ENCODE data around the gene CNTN5.

CNTN5 gene

DNA sequence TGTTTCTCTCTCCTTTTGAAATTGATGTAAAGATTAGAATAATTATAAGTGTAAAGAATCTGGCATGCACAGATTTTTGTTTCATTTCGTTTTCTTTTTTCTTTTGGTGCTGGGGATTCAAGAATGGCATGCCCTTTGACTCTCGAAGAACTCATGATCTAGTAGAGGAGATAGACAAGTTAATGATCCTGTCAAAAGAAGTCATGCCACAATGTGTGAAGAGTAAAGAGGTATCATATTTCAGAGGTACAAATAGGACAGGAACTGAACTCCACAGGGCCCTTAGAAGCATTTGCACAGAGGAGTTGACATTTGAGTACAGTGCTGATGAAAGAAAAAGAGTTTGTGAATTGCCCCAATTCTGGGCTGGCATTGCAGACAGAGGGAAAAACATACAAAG lies 958.3 kb downstream of the CNTN5 start:
- DNase-seq = no peak

GRCh38 chr11:99987821-99988470 lies 967.2 kb downstream of the CNTN5 start:
- DNase-seq = no peak

GRCh38 chr11:99988471-99988837 lies 967.7 kb downstream of the CNTN5 start:
- DNase-seq = no peak

DNA sequence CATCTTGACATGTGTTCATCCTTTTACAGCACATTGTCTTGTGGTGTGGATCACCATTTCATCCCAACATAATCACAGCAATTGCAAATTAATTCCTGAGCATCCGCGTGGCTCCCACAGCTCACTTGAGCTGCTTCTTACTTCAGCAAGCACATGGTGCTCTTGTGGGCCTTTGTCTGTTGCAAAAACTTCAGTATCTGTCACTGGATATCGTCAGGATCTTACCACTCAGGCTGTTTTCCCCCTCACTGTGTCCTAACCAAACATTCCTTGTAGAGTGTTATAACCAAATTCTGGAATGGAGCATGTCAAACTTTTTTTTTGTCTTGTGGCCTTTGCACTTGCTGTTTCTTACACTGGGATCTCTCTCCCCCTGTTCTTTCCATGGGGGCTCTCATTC lies 983.2 kb downstream of the CNTN5 start:
- DNase-seq = no peak

- DNase-seq = no peak
Observed at GRCh38 chr11:100004541-100004940, 983.8 kb downstream of the CNTN5 start.

DNA sequence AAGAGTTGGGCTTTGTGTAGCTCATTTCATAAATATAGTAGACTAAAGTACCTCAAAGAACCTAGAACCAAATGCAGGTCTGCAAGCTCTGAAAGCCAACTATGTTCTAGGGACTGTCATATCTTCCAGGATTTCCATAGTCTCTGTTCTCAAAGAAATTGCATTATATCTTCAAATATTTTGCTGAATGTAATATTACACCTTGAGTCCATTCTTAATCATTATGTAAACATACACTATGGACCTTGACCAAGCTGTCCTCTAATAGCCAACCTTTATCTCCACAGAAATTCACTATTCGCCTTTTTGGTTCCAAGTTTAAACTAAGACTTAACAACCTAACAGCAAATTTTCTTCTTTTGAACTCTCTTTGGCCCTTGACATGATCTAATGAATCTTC lies 987.7 kb downstream of the CNTN5 start:
- DNase-seq = no peak

GRCh38 chr11:100009728-100010127 lies 989.0 kb downstream of the CNTN5 start:
- DNase-seq = no peak

DNA sequence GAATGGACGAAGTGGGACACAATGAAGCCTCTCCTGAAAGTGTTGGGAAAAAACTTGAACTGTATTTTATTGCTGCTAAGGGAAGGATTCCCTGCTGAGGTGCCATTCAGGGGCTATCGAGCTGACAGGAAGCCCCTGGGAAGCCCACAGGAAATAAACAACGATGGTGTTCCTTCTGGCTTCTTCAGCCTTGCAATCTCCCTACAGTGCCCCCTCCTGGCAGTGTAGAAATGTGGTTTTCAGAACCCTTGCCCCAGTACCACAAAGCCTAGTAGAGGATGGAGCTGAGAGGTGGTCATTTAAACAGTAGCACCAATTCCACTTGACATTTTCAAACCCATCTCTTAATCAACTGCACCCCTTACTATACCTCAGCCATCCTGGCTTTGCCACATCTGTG lies 989.6 kb downstream of the CNTN5 start:
- DNase-seq = no peak

- DNase-seq = no peak
Observed at GRCh38 chr11:100011697-100012096, 990.9 kb downstream of the CNTN5 start.

DNA sequence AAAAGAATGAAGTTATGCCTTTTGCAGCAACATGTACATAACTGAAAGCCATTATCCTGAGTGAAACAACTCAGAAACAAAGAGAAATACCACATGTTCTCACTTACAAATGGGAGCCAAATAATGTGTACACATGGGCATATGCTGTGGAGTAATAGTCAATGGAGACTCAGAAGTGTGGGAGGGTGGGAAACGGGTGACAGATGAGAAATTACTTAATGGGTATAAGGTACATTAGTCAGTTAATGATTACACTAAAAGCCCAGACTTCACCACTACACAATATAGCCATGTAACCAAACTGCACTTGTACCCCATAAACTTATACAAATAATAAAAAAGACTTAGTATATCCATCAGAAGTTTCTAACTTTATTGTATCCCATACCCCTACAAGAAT lies 992.3 kb downstream of the CNTN5 start:
- DNase-seq = no peak

- DNase-seq = no peak
Observed at GRCh38 chr11:100031973-100032372, 1011.2 kb downstream of the CNTN5 start.

DNA sequence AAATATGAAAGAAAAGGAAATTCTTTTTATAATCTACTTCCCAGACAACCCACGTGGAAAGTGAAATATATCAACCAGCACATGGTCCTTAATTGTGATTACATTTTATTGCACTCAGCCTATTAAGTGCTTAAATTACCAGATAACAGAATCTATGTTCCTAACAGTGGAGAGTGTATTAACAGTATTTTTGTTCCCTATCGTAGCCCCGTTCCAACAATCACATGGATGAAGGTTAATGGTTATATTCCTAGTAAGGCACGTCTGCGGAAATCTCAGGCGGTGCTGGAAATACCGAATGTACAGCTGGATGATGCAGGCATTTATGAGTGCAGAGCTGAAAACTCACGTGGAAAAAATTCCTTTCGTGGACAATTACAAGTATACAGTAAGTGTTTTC lies 1040.3 kb downstream of the CNTN5 start:
- DNase-seq = no peak

DNA sequence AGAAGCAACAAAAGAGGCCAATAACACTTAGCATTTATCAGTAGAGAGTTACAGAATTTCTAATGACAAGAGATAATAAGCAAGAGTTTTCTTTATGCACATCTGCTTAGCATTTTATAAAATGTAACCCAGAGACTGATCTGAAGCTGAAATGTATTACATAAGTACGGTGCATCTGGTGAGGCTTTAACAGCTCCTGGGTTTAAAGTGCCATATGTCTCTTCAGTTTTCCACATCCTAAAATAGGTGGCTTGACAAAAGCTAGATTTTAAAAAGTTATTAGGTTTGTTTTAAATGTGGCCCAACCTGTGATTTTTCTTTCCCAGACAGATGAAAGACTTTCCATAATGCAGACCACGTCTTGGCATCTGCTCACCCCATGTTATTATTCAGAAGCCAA lies 1045.7 kb downstream of the CNTN5 start:
- DNase-seq = no peak

DNA sequence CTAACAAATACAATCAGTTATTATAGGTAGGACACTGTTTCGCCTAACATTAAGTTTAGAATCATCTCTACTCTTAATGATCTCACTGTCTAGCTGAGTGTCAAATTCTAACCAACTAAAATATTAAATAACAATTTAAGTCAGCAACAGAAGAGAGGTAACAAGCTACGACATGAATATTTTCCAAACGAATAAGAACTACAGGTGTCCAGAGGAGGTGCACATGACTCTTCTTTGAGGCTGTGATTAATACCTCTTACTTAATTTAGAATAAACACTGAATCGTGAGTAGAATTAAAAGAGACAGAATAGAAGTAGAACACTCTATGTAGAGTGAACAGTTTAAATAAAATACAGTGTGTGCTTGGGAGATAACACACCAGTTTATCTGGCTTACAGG lies 1047.4 kb downstream of the CNTN5 start:
- no peak for DNase-seq

- DNase-seq = no peak
Observed at GRCh38 chr11:100072131-100072530, 1051.4 kb downstream of the CNTN5 start.

GRCh38 chr11:100080381-100080780 lies 1059.6 kb downstream of the CNTN5 start:
- DNase-seq = no peak

DNA sequence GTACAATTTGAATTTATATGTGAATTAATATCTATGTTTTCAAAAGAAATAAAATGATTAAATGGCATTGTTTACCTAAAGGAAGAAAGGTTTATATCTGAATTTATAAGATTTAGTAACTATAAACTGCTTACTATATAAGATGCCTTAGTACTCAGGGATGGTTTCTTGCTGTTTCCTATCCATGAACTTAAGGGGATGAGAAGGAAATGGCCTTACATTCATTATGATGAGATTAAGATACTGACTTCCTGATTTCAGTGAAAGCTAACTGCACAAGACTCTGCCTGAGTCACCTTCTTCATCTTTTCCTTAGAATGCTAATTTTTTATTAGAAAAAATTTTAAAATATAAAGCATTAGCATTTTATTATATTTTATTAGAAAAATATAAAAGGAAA lies 1060.1 kb downstream of the CNTN5 start:
- no peak for DNase-seq

DNA sequence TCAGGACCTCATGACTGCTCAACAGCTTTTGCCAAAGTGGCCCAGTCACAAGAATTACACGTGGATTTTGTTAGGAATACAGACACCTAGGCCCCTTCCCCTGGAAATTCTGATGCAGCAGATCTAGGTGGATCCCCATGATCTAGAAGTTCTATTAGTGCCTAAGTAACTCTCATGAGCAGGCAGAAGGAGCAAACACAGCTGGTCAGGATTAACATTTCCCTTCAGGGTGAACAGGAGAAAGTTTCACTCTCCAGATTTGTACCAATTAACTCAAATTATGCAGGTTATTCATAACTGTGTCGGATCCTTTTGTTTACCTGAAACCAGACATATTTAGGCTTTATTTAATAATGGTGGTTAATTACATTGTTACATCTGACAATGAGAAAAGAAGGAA lies 1072.9 kb downstream of the CNTN5 start:
- DNase-seq = no peak

DNA sequence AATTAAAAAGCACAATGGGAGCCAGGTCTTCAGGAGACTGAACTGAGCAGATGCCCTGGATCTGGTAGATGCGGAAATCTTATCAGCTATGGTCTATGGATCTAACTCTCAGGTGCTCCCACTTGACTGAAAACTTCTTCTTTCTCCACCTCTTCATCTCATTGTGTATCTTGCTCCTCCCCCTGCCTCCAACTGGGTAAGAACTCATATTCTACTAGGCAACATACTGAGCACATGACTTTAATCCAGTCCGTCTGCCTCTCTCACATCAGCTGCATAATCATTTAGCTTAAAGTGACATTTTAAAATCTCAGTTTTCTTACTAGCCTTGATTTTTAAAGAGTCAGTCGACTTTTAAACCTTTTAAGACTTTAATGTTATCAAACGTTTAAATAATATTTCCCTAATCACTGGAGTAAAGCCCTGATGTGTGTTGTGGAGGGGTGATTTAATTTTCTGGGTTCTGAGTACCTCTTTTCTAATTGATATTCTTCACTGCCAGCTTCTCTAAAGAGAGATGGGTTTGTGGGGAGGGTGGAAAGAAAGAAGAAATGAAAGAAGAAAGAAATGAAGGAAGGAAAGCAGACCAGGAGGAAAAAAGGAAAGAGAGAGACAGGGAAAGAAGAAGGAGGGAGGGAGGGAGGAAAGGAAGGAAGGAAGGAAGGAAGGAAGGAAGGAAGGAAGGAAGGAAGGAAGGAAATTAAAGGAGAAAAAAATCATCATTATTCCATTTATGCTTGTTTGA lies 1073.5 kb downstream of the CNTN5 start:
- no peak for DNase-seq

DNA sequence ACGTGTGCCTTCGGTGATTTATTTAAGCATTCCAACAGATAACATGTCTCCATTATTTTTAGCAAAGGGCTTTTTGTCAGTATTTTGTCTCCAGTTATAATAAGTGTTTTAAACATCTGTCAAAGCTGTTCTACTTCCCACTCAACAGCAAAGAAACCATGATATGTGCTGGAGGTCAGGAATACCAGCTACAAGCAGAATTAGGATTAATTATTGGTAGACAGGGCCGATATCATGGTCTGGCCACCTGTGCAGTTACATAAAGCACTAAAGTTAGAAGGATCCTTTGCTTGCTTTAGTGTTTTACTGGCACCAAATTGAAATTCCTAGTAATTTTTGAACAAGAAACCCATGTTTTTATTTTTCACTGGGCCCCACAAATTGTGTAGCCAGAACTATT lies 1075.1 kb downstream of the CNTN5 start:
- DNase-seq = no peak

- DNase-seq = no peak
Observed at GRCh38 chr11:100098560-100098959, 1077.8 kb downstream of the CNTN5 start.

- DNase-seq = no peak
Observed at GRCh38 chr11:100105255-100105981, 1084.7 kb downstream of the CNTN5 start.

- no peak for DNase-seq
Observed at GRCh38 chr11:100105982-100106358, 1085.2 kb downstream of the CNTN5 start.

DNA sequence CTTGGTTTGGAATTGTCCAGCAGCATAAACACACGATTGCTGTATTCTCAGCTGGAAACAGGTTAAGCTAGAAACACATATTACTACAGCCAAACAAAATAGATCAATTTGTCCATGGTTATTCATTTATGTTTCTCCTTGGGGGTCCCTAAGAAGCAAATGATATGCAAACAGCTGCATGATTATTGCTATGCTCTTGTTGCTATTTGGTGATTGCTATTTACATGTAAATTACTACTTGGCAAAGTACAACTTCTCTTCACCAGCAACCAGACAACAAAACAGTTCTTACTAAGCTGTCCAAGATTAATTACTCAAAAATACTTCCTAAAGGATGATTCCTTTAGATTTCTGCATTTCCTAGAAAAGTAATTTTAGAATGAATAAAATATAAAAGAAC lies 1098.4 kb downstream of the CNTN5 start:
- peak; percentile 81 for DNase-seq
